Activated T-cell treated with anti-CD3 and anti-CD28 coated beads for 1 hour (primary cell): Measurements from ENCODE around the gene ZSCAN5B.
"Not testable (repeated sequence)": the region's sequence is repeated elsewhere in the genome, so short reads cannot be mapped to it uniquely, and the experiment has no call there.

Experiments
- DNase-seq: peaks from one replicate; pipeline ENCODE4 v3.0.0-alpha.2; 2020; ENCODE audit warnings: low read depth

ZSCAN5B gene, protein sequence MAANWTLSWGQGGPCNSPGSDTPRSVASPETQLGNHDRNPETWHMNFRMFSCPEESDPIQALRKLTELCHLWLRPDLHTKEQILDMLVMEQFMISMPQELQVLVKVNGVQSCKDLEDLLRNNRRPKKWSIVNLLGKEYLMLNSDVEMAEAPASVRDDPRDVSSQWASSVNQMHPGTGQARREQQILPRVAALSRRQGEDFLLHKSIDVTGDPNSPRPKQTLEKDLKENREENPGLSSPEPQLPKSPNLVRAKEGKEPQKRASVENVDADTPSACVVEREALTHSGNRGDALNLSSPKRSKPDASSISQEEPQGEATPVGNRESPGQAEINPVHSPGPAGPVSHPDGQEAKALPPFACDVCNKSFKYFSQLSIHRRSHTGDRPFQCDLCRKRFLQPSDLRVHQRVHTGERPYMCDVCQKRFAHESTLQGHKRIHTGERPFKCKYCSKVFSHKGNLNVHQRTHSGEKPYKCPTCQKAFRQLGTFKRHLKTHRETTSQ

DNA sequence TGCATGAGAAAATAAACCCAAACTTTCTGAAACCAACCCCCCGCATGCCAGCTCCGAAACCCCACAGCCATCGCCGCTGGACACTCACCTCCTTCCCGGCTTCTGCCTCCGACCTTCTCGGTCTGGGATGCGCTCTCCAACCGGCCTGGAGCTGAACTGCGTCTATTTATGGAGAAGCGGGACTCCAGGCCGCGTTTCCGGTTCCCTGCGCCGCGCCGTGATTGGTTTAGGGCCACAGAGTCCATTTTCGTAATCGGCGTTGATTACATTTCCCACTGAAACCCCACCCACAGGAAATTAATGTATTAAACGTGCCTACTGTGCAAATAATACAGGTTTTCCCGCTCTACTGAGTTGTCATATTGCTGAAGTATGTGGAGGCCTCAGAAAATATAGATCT lies at the start of gene ZSCAN5B:
Gene ZSCAN5B, minus strand, starts transcription at position 138 of the 400 bp plus-strand sequence. CDS start 4,731 bp downstream, outside the sequence.
- not testable (repeated sequence) for DNase-seq

DNA sequence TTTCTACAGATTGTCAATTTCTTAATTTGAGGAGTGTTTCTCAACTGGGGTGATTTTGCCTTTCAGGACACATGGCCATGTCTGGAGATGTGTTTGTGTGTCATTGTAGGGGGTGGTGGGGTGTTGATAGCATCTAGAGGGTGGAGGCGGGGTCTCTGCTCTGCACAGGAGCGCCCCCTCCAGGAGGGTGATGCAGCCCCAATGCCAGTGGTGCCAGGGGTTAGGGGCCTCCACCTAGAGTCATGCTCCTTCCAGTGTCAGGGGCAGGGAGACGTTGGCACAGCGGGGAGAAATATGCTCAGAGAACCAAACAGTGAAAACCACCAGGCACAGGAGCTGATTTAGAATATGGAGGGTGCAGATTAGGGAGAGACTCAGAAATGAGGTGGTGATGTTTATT lies 48.2 kb upstream of the ZSCAN5B start:
- DNase-seq, result not testable (repeated sequence)

GRCh38 chr19:56245121-56245740 lies 47.6 kb upstream of the ZSCAN5B start:
- no peak for DNase-seq

- no peak for DNase-seq
These were observed 25.9 kb upstream of the ZSCAN5B start for GRCh38 chr19:56223481-56223880.

DNA sequence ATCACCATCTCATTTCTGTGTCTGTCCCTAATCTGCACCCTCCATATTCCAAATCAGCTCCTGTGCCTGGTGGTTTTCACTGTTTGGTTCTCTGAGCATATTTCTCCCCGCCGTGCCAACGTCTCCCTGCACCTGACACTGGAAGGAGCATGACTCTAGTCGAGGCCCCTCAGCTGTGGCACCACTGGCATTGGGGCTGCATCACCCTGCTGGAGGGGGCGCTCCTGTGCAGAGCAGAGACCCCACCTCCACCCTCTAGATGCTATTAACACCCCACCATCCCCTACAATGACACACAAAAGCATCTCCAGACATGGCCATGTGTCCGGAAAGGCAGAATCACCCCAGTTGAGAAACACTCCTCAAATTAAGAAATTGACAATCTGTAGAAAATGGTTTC lies 25.3 kb upstream of the ZSCAN5B start:
- DNase-seq, result no peak

DNA sequence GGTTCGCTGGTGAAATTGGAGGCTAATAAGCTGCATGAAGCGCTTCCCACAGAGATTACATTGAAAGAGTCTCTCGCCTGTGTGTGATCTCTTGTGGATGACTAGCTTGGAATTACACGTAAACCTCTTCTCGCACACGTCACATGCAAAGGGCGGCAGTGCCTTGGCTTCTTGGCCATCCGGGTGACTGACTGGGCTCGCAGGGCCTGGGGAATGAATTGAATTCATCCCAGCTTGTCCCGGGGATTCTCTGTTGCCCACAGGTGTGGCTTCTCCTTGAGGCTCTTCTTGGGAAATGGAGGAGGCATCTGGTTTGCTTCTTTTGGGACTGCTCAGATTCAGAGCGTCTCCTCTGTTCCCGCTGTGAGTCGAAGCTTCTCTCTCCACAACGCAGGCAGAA lies 24.3 kb upstream of the ZSCAN5B start:
- no peak for DNase-seq

GRCh38 chr19:56221442-56221841 lies 23.9 kb upstream of the ZSCAN5B start:
- DNase-seq, result not testable (repeated sequence)

DNA sequence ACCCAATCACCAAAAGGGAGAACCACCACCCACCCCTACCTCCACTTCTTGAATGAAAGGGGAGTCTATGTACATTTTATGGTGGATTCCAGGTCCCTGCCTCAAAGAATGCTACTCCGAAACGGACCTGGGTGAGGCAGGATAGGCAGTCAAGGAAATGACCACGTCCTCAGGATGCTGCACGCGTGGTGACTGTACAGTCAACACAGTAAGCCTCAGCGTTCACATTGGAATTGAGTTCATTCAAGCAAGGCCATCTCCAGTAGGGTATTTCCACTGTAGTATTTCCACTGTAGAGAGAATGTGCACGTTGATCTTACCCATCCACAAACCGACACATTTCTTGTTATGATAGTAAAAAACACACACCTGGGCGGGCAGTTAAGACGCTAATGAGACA lies 21.4 kb upstream of the ZSCAN5B start:
- no peak for DNase-seq

DNA sequence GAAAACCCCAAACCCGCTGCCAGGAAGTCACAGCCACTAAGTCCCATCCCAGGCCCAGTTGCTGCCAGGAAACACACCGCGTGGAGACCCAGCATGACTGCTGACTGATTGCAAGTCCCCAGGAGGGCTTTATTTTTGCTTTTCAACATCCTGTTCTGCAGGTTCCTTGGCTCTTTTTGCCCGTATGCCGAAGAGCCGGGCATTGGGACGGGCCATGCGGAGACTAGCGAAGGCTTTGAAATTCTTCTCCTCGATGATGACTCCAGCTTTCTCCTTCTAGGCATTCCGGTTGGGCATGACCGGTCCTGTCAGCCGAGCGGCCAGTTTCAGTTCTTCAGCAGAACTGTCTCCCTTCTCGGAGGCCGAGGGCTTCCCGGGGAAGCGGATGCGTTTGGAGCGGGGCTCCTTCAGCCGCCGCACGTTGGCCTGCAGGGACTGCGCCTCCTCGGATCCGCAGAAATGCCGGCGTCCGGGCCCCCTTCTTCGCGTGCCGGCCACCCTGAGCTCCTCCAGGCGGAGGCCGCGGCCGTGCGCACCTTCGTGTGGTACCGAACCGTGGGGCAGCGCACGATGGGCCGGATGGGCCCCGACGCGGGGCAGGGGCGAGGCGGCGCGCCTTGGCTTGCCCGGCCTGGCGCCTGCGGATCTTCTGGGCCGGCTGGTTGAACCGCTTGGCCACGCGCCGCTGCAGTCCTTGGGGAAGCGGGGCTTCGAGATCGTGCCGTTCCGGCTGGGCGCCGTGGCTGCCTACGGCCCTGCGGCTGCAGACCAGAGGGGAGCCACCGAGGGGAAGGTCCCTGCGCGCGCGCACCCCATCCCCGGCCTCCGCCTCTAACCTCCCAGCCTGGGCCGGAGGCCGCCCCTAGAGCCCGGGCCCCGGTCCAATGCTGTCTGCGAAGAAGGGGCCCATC lies 19.7 kb upstream of the ZSCAN5B start:
- DNase-seq, result no peak

GRCh38 chr19:56211718-56212117 lies 14.1 kb upstream of the ZSCAN5B start:
- DNase-seq, result no peak

DNA sequence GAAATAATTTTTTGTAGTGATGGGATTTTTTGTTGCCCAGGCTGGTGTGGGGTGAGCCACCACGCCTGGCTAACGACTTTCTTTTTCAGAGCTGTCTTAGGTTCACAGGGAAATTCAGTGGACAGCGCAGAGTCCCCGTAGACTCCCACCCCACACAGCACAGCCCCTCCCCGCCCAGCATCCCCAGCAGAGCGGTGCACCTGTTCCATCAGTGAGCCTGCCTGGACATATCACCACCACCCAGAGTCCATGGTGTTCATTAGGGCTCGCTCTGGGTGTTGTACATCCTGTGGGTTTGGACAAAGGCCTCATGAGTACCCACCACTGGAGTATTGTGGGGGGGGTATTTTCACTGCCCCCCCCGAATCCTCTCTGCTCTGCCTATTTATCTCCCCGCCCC lies 12.5 kb upstream of the ZSCAN5B start:
- not testable (repeated sequence) for DNase-seq

DNA sequence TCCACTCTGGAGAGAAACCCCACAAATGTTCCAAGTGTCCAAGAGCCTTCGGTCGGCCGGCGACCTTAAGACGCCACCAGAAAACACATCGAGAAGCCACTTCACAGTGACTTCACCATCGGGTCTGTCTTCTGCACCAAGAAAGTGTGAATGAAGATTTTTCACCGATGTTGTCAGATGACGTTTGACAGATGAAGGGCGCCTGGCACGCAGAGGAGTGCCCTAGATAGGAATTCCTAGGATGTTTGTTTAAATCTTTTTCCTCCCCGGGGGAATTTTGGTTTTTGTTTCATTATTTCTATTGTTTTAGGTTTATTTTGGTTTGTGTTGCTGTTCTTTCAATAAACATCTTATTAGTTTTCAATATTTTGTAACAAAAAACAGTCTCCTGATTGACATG lies 11.5 kb upstream of the ZSCAN5B start:
- DNase-seq, result no peak

DNA sequence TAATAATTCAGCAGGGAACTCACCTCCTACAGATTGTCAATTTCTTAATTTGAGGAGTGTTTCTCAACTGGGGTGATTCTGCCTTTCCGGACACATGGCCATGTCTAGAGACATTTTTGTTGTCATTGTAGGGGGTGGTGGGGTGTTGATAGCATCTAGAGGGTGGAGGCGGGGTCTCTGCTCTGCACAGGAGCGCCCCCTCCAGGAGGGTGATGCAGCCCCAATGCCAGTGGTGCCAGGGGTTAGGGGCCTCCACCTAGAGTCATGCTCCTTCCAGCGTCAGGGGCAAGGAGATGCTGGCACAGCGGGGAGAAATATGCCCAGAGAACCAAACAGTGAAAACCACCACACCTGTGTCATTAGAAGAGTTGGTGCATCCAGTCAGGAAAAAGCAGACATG lies 10.0 kb upstream of the ZSCAN5B start:
- DNase-seq, result not testable (repeated sequence)

DNA sequence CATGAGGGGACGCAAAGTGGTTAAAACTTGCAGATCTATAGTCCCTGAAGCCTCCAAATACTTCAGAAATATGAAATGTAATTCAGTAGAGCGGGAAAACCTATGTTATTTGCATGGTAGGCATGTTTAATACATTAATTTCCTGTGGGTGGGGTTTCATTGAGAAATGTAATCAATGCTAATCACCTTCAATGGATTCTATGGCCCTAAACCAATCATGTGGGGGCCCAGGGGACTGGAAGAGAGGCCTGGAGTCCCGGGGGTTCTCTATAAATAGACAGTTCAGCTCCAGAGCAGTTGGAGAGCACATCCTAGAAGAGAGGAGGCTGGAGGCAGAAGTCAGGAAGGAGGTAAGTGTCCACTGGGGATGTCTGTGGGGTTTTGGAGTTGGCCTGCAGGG lies 4.4 kb upstream of the ZSCAN5B start, which contains the start of gene ZSCAN5C:
Gene ZSCAN5C, plus strand, starts transcription at position 301 of the 400 bp plus-strand sequence. CDS start 3,641 bp downstream, outside the sequence.
- no peak for DNase-seq

DNA sequence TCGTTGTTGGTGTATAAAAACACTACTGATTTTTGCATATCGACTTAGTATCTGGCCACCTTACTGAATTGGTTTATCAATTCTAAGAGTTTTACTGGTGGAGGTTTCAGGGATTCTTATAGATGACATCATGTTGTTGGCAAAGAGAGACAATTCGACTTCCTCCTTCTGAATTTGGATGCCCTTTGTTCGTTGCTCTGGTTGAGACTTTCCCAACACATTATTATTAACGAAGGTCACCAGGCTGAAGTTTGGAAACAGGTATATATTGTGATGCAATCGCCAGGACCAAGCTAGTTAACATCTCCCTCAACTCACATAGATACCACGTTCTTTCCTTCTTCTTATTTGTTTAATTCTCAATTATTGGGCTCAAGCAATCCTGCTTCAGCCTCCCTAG lies 2.1 kb upstream of the ZSCAN5B start:
- DNase-seq, result no peak

GRCh38 chr19:56193981-56194640 lies 3.5 kb downstream of the ZSCAN5B start:
- no peak for DNase-seq

DNA sequence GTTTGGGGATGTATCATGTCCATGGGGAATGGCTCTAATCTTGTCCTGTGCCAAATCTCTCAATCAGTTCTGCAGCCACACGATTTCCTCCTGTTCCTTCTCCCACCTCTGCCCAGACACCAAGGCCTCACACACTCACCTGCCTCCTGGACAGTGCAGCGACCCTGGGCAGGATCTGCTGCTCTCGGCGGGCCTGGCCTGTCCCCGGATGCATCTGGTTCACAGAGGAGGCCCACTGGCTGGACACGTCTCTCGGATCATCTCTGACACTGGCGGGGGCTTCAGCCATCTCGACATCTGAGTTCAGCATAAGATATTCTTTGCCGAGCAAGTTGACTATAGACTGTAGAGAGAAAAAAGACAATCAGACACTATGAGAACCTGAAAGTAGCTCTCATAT lies 5.9 kb downstream of the ZSCAN5B start:
- DNase-seq, result no peak

- no peak for DNase-seq
These were observed 6.5 kb downstream of the ZSCAN5B start for GRCh38 chr19:56191115-56191514.

- no peak for DNase-seq
These were observed 7.8 kb downstream of the ZSCAN5B start for GRCh38 chr19:56189785-56190184.

GRCh38 chr19:56177564-56178243 lies 19.9 kb downstream of the ZSCAN5B start:
- no peak for DNase-seq

DNA sequence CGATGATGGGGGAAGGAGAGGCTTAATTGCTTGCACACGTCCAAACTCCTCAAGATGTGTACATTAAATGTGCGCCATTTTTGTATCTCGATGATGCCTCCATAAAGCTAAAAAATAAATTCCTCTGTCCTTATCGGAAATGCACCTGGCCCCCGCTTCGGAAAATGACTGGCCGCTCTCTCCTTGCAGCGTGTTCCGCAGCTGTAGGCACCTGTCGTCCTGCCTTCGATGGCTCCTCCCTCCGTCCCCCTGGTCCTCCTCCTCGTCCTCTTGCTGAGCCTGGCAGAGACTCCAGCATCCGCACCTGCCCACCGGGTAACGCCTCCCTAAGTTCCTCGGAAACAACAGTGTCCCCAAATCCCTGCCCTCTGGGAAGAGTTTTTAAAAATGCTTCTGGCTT lies 20.7 kb downstream of the ZSCAN5B start:
- no peak for DNase-seq
